ENCODE results near the gene PCNX1. TPM values are rescaled to one million over a fixed set of nuclear protein-coding genes. Genes with fewer than 3 reads are reported as not detected.

The PCNX1 gene
- total and polyA plus RNA-seq, 2 experiments from 2014 or later: 10.0 to 64.2 TPM

GRCh38 chr14:70881549-70882177, 25.6 kb upstream of the PCNX1 start:
- no peaks in the 10 kb centered on the region for H3K27me3 ChIP-seq
- H3K27ac ChIP-seq: no peak overlapping the region
- H3K9me2 ChIP-seq (replicated peaks; ENCODE audit: insufficient read depth): no peaks in the 10 kb centered on the region
- H3K79me2 ChIP-seq: no peaks in the 10 kb centered on the region
- H3K4me2 ChIP-seq: no peak overlapping the region
- no peak overlapping the region for H3K4me3 ChIP-seq
- no peaks in the 10 kb centered on the region for H3K9me3 ChIP-seq (ENCODE audit: low read depth)
- no peak overlapping the region for H2AFZ ChIP-seq
- WGBS (ENCODE audit: low lambda C conversion rate, missing lambda C conversion rate): 82% methylated on average over 7 of the region's 7 CpGs
- no peak for TF ChIP-seq CTCF (IDR thresholded peaks at IDR 0.05; ENCODE audit: poor library complexity)
- TF ChIP-seq EZH2 (IDR thresholded peaks at IDR 0.05; ENCODE audit: borderline replicate concordance): no peak
- no peak for TF ChIP-seq EZH2phosphoT487 (IDR thresholded peaks at IDR 0.05; ENCODE audit: low read depth, severe bottlenecking, unreplicated experiment)
- no peaks in the 10 kb centered on the region for H4K20me1 ChIP-seq (ENCODE audit: insufficient read depth, poor library complexity, severe bottlenecking)
- H3K4me1 ChIP-seq (ENCODE audit: insufficient read depth): no peaks in the 10 kb centered on the region
- DNase-seq (ENCODE audit: low spot score): no peak
- no peaks in the 10 kb centered on the region for H3K36me3 ChIP-seq (replicated peaks; ENCODE audit: insufficient read depth, low read depth)

DNA sequence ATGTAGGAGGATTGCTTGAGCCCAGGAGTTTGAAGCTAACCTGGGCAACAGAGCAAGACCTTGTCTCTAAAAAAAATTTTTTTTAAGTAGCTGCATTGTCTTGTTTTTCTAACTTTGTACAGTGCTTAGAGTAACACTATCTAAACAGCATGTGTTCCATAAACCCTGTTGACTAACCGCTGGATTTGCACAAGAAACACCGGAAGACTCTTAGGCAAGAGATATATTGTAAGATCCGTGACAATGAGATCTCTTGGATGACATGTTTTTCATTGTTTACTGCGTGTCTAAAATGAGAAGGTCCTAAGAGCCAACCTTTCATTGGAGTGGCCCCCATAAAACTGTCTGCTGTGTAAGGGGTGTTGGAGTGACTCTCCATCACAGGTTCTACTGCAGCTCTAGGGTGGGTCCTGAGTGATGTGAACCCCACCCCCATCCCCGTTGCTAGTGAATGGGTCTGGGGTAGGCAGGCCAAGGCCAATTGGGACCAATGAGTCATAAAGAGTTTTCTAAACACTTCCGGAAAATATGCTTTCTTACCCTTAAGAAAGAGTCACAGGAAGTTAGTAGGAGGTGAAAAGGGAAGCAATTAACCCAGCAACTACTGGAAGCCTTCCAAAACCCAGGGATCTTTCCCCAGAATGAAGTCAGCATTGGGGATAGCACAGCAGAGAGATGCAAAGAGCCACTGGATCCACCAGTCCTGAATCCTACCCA, 24.3 kb upstream of the PCNX1 start:
- H3K27ac ChIP-seq: no peak overlapping the region
- TF ChIP-seq EZH2phosphoT487 (IDR thresholded peaks at IDR 0.05; ENCODE audit: low read depth, severe bottlenecking, unreplicated experiment) (no peak), EZH2 (IDR thresholded peaks at IDR 0.05; ENCODE audit: borderline replicate concordance) (no peak), CTCF (IDR thresholded peaks at IDR 0.05; ENCODE audit: poor library complexity) (no peak)
- H3K9me3 ChIP-seq (ENCODE audit: low read depth): no peaks in the 10 kb centered on the region
- H3K4me1 ChIP-seq (ENCODE audit: insufficient read depth): no peaks in the 10 kb centered on the region
- peaks cover 2% of the 10 kb centered on the region for H3K27me3 ChIP-seq
- no peaks in the 10 kb centered on the region for H3K9me2 ChIP-seq (replicated peaks; ENCODE audit: insufficient read depth)
- no peaks in the 10 kb centered on the region for H3K79me2 ChIP-seq
- 81% methylated on average over 6 of the region's 6 CpGs for WGBS (ENCODE audit: low lambda C conversion rate, missing lambda C conversion rate)
- H3K4me2 ChIP-seq: no peak overlapping the region
- DNase-seq (ENCODE audit: low spot score): no peak
- no peaks in the 10 kb centered on the region for H3K36me3 ChIP-seq (replicated peaks; ENCODE audit: insufficient read depth, low read depth)
- no peak overlapping the region for H3K4me3 ChIP-seq
- no peaks in the 10 kb centered on the region for H4K20me1 ChIP-seq (ENCODE audit: insufficient read depth, poor library complexity, severe bottlenecking)
- no peak overlapping the region for H2AFZ ChIP-seq

DNA sequence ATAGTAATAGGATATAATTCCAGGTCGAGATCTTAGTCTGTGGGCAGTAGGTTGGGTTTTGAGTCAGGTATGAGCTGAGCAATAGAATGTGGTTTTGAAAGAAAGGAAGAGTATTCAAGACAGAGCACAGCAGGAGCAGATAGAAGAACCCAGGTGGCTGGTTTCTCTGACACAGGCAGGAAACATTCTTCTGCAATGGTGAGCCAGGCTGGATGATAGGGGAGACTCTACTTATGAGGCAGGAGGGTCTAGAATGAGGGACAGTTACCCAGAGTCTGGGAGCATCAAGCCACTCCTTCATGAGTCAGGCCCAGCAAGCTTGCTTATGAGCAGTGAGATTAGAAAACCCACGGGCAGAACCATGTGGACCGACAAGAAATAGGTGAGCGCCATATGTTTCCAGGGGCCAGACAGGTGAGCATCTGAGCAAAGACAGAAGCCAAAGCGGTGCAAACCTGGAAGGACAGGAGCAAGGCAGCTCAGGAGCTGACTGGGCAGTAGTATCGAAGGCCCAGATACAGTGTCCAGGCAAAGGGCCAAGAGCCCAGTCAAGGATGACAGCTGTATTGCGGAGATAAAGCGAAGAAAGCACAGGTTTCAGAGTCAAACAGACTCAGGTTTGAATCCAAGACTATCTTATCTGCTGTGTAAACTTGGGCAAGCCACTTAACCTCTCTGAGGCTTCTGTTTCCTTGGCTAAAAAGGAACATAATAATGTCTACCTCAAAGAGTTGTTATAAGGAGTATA, 22.5 kb upstream of the PCNX1 start:
- WGBS (ENCODE audit: low lambda C conversion rate, missing lambda C conversion rate): 93% methylated on average over 8 of the region's 8 CpGs
- no peak overlapping the region for H2AFZ ChIP-seq
- no peaks in the 10 kb centered on the region for H4K20me1 ChIP-seq (ENCODE audit: insufficient read depth, poor library complexity, severe bottlenecking)
- H3K9me2 ChIP-seq (replicated peaks; ENCODE audit: insufficient read depth): no peaks in the 10 kb centered on the region
- no peaks in the 10 kb centered on the region for H3K79me2 ChIP-seq
- no peaks in the 10 kb centered on the region for H3K9me3 ChIP-seq (ENCODE audit: low read depth)
- no peaks in the 10 kb centered on the region for H3K36me3 ChIP-seq (replicated peaks; ENCODE audit: insufficient read depth, low read depth)
- DNase-seq (ENCODE audit: low spot score): no peak
- no peaks in the 10 kb centered on the region for H3K4me1 ChIP-seq (ENCODE audit: insufficient read depth)
- H3K27ac ChIP-seq: no peak overlapping the region
- H3K27me3 ChIP-seq: peaks cover 2% of the 10 kb centered on the region
- H3K4me3 ChIP-seq: no peak overlapping the region
- no peak overlapping the region for H3K4me2 ChIP-seq
- TF ChIP-seq EZH2phosphoT487 (IDR thresholded peaks at IDR 0.05; ENCODE audit: low read depth, severe bottlenecking, unreplicated experiment): no peak
- no peak for TF ChIP-seq EZH2 (IDR thresholded peaks at IDR 0.05; ENCODE audit: borderline replicate concordance)
- TF ChIP-seq CTCF (IDR thresholded peaks at IDR 0.05; ENCODE audit: poor library complexity): no peak

All from hepatocyte (in vitro differentiated cells).